HepG2 (cell line): ENCODE measurements around the gene ZNF75A. TPM values are rescaled to one million over a fixed set of nuclear protein-coding genes. Genes with fewer than 3 reads are reported as not detected.

Experiments used
- ATAC-seq: fragments of 200-7000 bp; cut with Tn5 transposase; 3 replicates; pipeline ENCODE4 v1.9.1; 2020; ENCODE audit warnings: mild to moderate bottlenecking, moderate library complexity
- BruUV-seq: library from RNA; stranded (reverse); fragments of 400-500 nt; replicated peaks from 2 replicates; lab custom pipeline; 2021; lab: Mats Ljungman, UMichigan
- CTCF ChIA-PET: fragments of 300-600 bp; formaldehyde crosslinking; extraction: SDS; loops from one replicate; lab custom pipeline; 2021; ENCODE audit warnings: low total read pairs, inconsistent platforms, low intra/inter-chr PET ratio; lab: Yijun Ruan, JAX
- POLR2A ChIA-PET: fragments of 350-600 bp; sonication (Branson Sonifier 250); formaldehyde crosslinking; loops from one replicate; lab custom pipeline; 2020; ENCODE audit warnings: antibody characterized with exemption, inconsistent platforms; lab: Yijun Ruan, JAX
- DNase-seq: peaks from one replicate; pipeline ENCODE4 v3.0.0-alpha.2; 2015; ENCODE audit warnings: low spot score
- FAIRE-seq: peaks from 3 replicates; lab custom pipeline; 2011; peaks lifted over from hg19 to GRCh38; lab: Jason Lieb, UNC
- H2AFZ ChIP-seq: one replicate; pipeline ENCODE4 v1.6.1; 2011; ENCODE audit warnings: low read length, inconsistent platforms
- H3K27ac ChIP-seq: fragments of 300-600 bp; 3 replicates; pipeline ENCODE4 v1.8.0; 2011; ENCODE audit warnings: mixed run types, mild to moderate bottlenecking, mixed read lengths, low read length, inconsistent platforms; ENCODE audit not compliant: insufficient read depth; ENCODE audit errors: extremely low read length
- H3K27me3 ChIP-seq, 2 experiments: fragments of 200-600 bp in 1 of 2; 2 replicates in 1 of 2; 3 replicates in 1 of 2; pipeline versions ENCODE4 v1.6.0 to v1.8.0; 2011; ENCODE audit warnings: low read length in 2 of 2, mild to moderate bottlenecking in 2 of 2, moderate library complexity in 2 of 2, inconsistent platforms in 1 of 2; ENCODE audit not compliant: insufficient read depth in 2 of 2, control insufficient read depth in 1 of 2
- H3K36me3 ChIP-seq, 2 experiments: fragments of 200-600 bp in 1 of 2; replicated peaks in 1 of 2; 2 replicates in 1 of 2; 3 replicates in 1 of 2; pipeline versions ENCODE4 v1.5.1 to v1.8.0; 2011; ENCODE audit warnings: low read length in 2 of 2, inconsistent platforms in 1 of 2; ENCODE audit not compliant: insufficient read depth in 2 of 2, control insufficient read depth in 1 of 2
- H3K4me1 ChIP-seq: 2 replicates; pipeline ENCODE4 v1.5.1; 2012; ENCODE audit warnings: low read length, inconsistent platforms; ENCODE audit not compliant: insufficient read depth
- H3K4me2 ChIP-seq: 2 replicates; pipeline ENCODE4 v1.6.0; 2011; ENCODE audit warnings: low read depth, low read length, inconsistent platforms
- H3K4me3 ChIP-seq, 3 experiments: fragments of 200-600 bp in 1 of 3; sonication (generic), shearing (Covaris generic) in 1 of 3; replicated peaks in 1 of 3; 2 replicates each; pipeline ENCODE4 v1.5.1; 2011 to 2016; ENCODE audit warnings: low read length in 3 of 3, inconsistent platforms in 2 of 3, low read depth in 2 of 3, mild to moderate bottlenecking in 2 of 3, control low read depth in 1 of 3, mixed read lengths in 1 of 3; ENCODE audit not compliant: insufficient read depth in 1 of 3
- H3K79me2 ChIP-seq: one replicate; pipeline ENCODE4 v1.6.1; 2011; ENCODE audit warnings: low read length, inconsistent platforms; ENCODE audit not compliant: insufficient read depth
- H3K9ac ChIP-seq: 2 replicates; pipeline ENCODE4 v1.6.0; 2011; ENCODE audit warnings: mild to moderate bottlenecking, low read depth, low read length, inconsistent platforms; ENCODE audit not compliant: insufficient read depth
- H3K9me3 ChIP-seq: 2 replicates; pipeline ENCODE4 v1.5.1; 2012; ENCODE audit warnings: mild to moderate bottlenecking, low read length
- H4K20me1 ChIP-seq: 2 replicates; pipeline ENCODE4 v1.6.0; 2011; ENCODE audit warnings: inconsistent platforms, mild to moderate bottlenecking, low read length, moderate library complexity; ENCODE audit not compliant: insufficient read depth
- AFF4 ChIP-seq: sonication (generic); formaldehyde crosslinking; IDR thresholded peaks from 2 replicates; pipeline ENCODE4 v1.4.0; 2020; ENCODE audit warnings: missing genetic modification reagents
- FLYWCH1 ChIP-seq: sonication (generic); formaldehyde crosslinking; IDR thresholded peaks from 2 replicates; pipeline ENCODE4 v1.8.1; 2023; ENCODE audit warnings: mild to moderate bottlenecking, missing genetic modification reagents
- FOXC1 ChIP-seq: sonication (generic); formaldehyde crosslinking; IDR thresholded peaks from 2 replicates; pipeline ENCODE4 v1.8.0; 2022; ENCODE audit warnings: mild to moderate bottlenecking, missing genetic modification reagents, borderline replicate concordance
- GLMP ChIP-seq: sonication (generic); formaldehyde crosslinking; IDR thresholded peaks from 2 replicates; pipeline ENCODE4 v1.9.0; 2021; ENCODE audit warnings: missing genetic modification reagents, mild to moderate bottlenecking, borderline replicate concordance
- JUN ChIP-seq: sonication (generic); formaldehyde crosslinking; IDR thresholded peaks from 2 replicates; pipeline ENCODE4 v1.4.0; 2020; ENCODE audit warnings: mild to moderate bottlenecking, missing genetic modification reagents
- KAT8 ChIP-seq: IDR thresholded peaks from 2 replicates; pipeline ENCODE4 v1.6.1; 2016; ENCODE audit warnings: missing genetic modification reagents, missing compliant biosample characterization
- NCOA5 ChIP-seq: sonication (generic); formaldehyde crosslinking; IDR thresholded peaks from 2 replicates; pipeline ENCODE4 v1.4.0; 2020; ENCODE audit warnings: missing genetic modification reagents
- POLR2AphosphoS5 ChIP-seq: IDR thresholded peaks from 2 replicates; pipeline ENCODE4 v1.6.1; 2012; ENCODE audit warnings: low read depth, low read length
- PRDM4 ChIP-seq: sonication (generic); formaldehyde crosslinking; IDR thresholded peaks from 2 replicates; pipeline ENCODE4 v1.9.0; 2021; ENCODE audit warnings: missing genetic modification reagents, borderline replicate concordance
- RELA ChIP-seq: sonication (generic); formaldehyde crosslinking; IDR thresholded peaks from 2 replicates; pipeline ENCODE4 v1.4.0; 2020; ENCODE audit warnings: missing genetic modification reagents
- REXO4 ChIP-seq: sonication (generic); formaldehyde crosslinking; IDR thresholded peaks from 2 replicates; pipeline ENCODE4 v1.8.0; 2022; ENCODE audit warnings: missing genetic modification reagents, mild to moderate bottlenecking, borderline replicate concordance
- TCF7L2 ChIP-seq: IDR thresholded peaks from 2 replicates; pipeline ENCODE4 v1.6.1; 2011; ENCODE audit warnings: mild to moderate bottlenecking, low read depth, low read length, moderate library complexity
- ZBTB44 ChIP-seq: sonication (generic); formaldehyde crosslinking; IDR thresholded peaks from 2 replicates; pipeline ENCODE4 v1.4.0; 2020; ENCODE audit warnings: missing genetic modification reagents
- ZC3H13 ChIP-seq: sonication (generic); formaldehyde crosslinking; IDR thresholded peaks from 2 replicates; pipeline ENCODE4 v1.8.1; 2023; ENCODE audit warnings: mild to moderate bottlenecking, missing genetic modification reagents, moderate library complexity
- ZNF569 ChIP-seq: sonication (generic); formaldehyde crosslinking; IDR thresholded peaks from 2 replicates; pipeline ENCODE4 v1.5.0; 2020; ENCODE audit warnings: mild to moderate bottlenecking, missing genetic modification reagents, moderate library complexity, borderline replicate concordance
- ZNF580 ChIP-seq: IDR thresholded peaks from 2 replicates; pipeline ENCODE4 v1.6.1; 2016; ENCODE audit warnings: low read depth, borderline replicate concordance
- ZNF598 ChIP-seq: sonication (generic); formaldehyde crosslinking; IDR thresholded peaks from 2 replicates; pipeline ENCODE4 v1.5.1; 2020; ENCODE audit warnings: mild to moderate bottlenecking, missing genetic modification reagents, borderline replicate concordance
- WGBS: methylation state at CpG from one replicate; pipeline ENCODE4 v1.1.6; 2017; ENCODE audit warnings: low lambda C conversion rate; 5-methylcytosine and 5-hydroxymethylcytosine counted together
- in situ Hi-C: cut with HindIII; loops from 2 replicates; pipeline ENCODE4 v1.10.0; 2017; ENCODE audit warnings: low pct_unique_long_range_greater_than_20kb; ENCODE audit not compliant: extremely low pct_ligation_motif_present
- intact Hi-C: fragments of 100-400 bp; cut with micrococcal nuclease; formaldehyde crosslinking; loops from one replicate; pipeline ENCODE4 v1.10.0; 2022; ENCODE audit not compliant: unreplicated experiment
- polyA plus RNA-seq, 8 experiments: library from polyadenylated mRNA; depleted of rRNA in 3 of 8; stranded (reverse) in 7 of 8; unstranded in 1 of 8; fragments of >200 nt; fragmentation: Illumina TruSeq in 4 of 8; extraction: Trizol in 4 of 8; gene quantifications; 2 replicates each; pipeline versions ENCODE4 v1.2.1 to v1.2.3, GENCODE V29; 2011 to 2016; ENCODE audit warnings: low read depth in 4 of 8, missing spikeins in 1 of 8, mixed read lengths in 1 of 8; ENCODE audit not compliant: insufficient read depth in 1 of 8
- total RNA-seq, 5 experiments: library from RNA; depleted of rRNA; stranded (reverse); fragments of >200 nt; fragmentation: Illumina TruSeq; extraction: Trizol; gene quantifications; 2 replicates each; pipeline ENCODE4 v1.2.3, GENCODE V29; 2016; ENCODE audit warnings: low read depth in 1 of 5

ZNF75A gene
- total and polyA plus RNA-seq, 2 of the 13 experiments (the other 11 are each of a cell fraction or from before 2014, with no cell fraction given): 1.4 to 2.1 TPM

GRCh38 chr16:3346041-3346440, 40.7 kb downstream of the ZNF75A start:
- no peaks in the 10 kb centered on the region for H3K4me1 ChIP-seq
- H3K27me3 ChIP-seq: peaks cover 0 to 8% of the 10 kb centered on the region in 2 experiments; a peak in 2 of 5 replicates
- ChIA-PET POLR2A (no interaction called here), CTCF (no interaction called here)
- no peaks in the 10 kb centered on the region for H4K20me1 ChIP-seq
- WGBS: 7% methylated on average over 2 of the region's 2 CpGs
- H3K79me2 ChIP-seq: no peaks in the 10 kb centered on the region
- BruUV-seq: no TSS peak
- FAIRE-seq (no peak), DNase-seq (no peak), ATAC-seq (no peak)
- no peaks in the 10 kb centered on the region for H3K36me3 ChIP-seq
- H3K4me3 ChIP-seq: no peak overlapping the region
- H3K9ac ChIP-seq: no peak overlapping the region
- no peak overlapping the region for H3K27ac ChIP-seq
- H3K9me3 ChIP-seq: no peaks in the 10 kb centered on the region
- no peak overlapping the region for H2AFZ ChIP-seq
- intact Hi-C loops: no loop called here
- in situ Hi-C loops: no loop called here
- H3K4me2 ChIP-seq: no peak overlapping the region
- TF ChIP-seq ZC3H13 (no peak), JUN (CRISPR knock-in tag) (no peak), FOXC1 (CRISPR knock-in tag) (no peak), KAT8 (CRISPR knock-in tag) (no peak), ZBTB44 (CRISPR knock-in tag) (no peak), FLYWCH1 (CRISPR knock-in tag) (no peak), GLMP (CRISPR knock-in tag) (no peak), AFF4 (CRISPR knock-in tag) (no peak), NCOA5 (no peak), REXO4 (CRISPR knock-in tag) (no peak), ZNF569 (CRISPR knock-in tag) (no peak), ZNF580 (CRISPR knock-in tag) (no peak), POLR2AphosphoS5 (no peak), PRDM4 (CRISPR knock-in tag) (no peak), RELA (CRISPR knock-in tag) (no peak), TCF7L2 (no peak), ZNF598 (CRISPR knock-in tag) (no peak)
